ENCODE data around the gene KIF4A.

KIF4A gene

GRCh38 chrX:70426286-70427278 lies 136.7 kb downstream of the KIF4A start:
- Histone ChIP-seq H3K79me2 (ENCODE audit: control insufficient read depth, low read length) (no peaks in the 10 kb centered on the region), H4K20me1 (ENCODE audit: control insufficient read depth, insufficient read depth, low read depth, low read length) (no peaks in the 10 kb centered on the region), H3F3A (ENCODE audit: control insufficient read depth, insufficient read depth) (no peaks in the 10 kb centered on the region), H3K9me2 (replicated peaks; ENCODE audit: control insufficient read depth, low read length) (no peaks in the 10 kb centered on the region), H3K36me3 (ENCODE audit: control insufficient read depth, low read length) (no peaks in the 10 kb centered on the region), H3K27ac (ENCODE audit: low read depth, low read length) (no peak overlapping the region), H3K27me3 (ENCODE audit: control insufficient read depth, low read length) (no peaks in the 10 kb centered on the region), H3K4me1 (ENCODE audit: control insufficient read depth, low read length) (no peaks in the 10 kb centered on the region), H3K4me2 (ENCODE audit: low read length) (no peak overlapping the region), H3K9me3 (ENCODE audit: control insufficient read depth, insufficient read depth, low read length) (no peaks in the 10 kb centered on the region), H3K4me3 (ENCODE audit: low read length) (no peak overlapping the region)
- TF ChIP-seq EZH2phosphoT487 (IDR thresholded peaks at IDR 0.05; ENCODE audit: borderline replicate concordance, low read length), result no peak
- no peak for TF ChIP-seq CTCF (IDR thresholded peaks at IDR 0.05; ENCODE audit: low read depth, low read length, poor library complexity, severe bottlenecking)

- Histone ChIP-seq H3K4me1 (ENCODE audit: control insufficient read depth, low read length) (no peaks in the 10 kb centered on the region), H3K9me2 (replicated peaks; ENCODE audit: control insufficient read depth, low read length) (no peaks in the 10 kb centered on the region), H4K20me1 (ENCODE audit: control insufficient read depth, insufficient read depth, low read depth, low read length) (no peaks in the 10 kb centered on the region), H3K27ac (ENCODE audit: low read depth, low read length) (no peak overlapping the region), H3K4me2 (ENCODE audit: low read length) (no peak overlapping the region), H3K27me3 (ENCODE audit: control insufficient read depth, low read length) (no peaks in the 10 kb centered on the region), H3K79me2 (ENCODE audit: control insufficient read depth, low read length) (no peaks in the 10 kb centered on the region), H3K36me3 (ENCODE audit: control insufficient read depth, low read length) (no peaks in the 10 kb centered on the region), H3F3A (ENCODE audit: control insufficient read depth, insufficient read depth) (no peaks in the 10 kb centered on the region), H3K4me3 (ENCODE audit: low read length) (no peak overlapping the region), H3K9me3 (ENCODE audit: control insufficient read depth, insufficient read depth, low read length) (no peaks in the 10 kb centered on the region)
- TF ChIP-seq EZH2phosphoT487 (IDR thresholded peaks at IDR 0.05; ENCODE audit: borderline replicate concordance, low read length), result no peak
- no peak for TF ChIP-seq CTCF (IDR thresholded peaks at IDR 0.05; ENCODE audit: low read depth, low read length, poor library complexity, severe bottlenecking)
Measured at GRCh38 chrX:70427365-70427764, 137.5 kb downstream of the KIF4A start.

GRCh38 chrX:70429759-70430158 lies 139.9 kb downstream of the KIF4A start:
- no peak for TF ChIP-seq CTCF (IDR thresholded peaks at IDR 0.05; ENCODE audit: low read depth, low read length, poor library complexity, severe bottlenecking)
- no peak for TF ChIP-seq EZH2phosphoT487 (IDR thresholded peaks at IDR 0.05; ENCODE audit: borderline replicate concordance, low read length)
- no peaks in the 10 kb centered on the region for H3K36me3 ChIP-seq (ENCODE audit: control insufficient read depth, low read length)
- H3K4me2 ChIP-seq (ENCODE audit: low read length), result no peak overlapping the region
- no peaks in the 10 kb centered on the region for H3F3A ChIP-seq (ENCODE audit: control insufficient read depth, insufficient read depth)
- no peaks in the 10 kb centered on the region for H4K20me1 ChIP-seq (ENCODE audit: control insufficient read depth, insufficient read depth, low read depth, low read length)
- no peaks in the 10 kb centered on the region for H3K27me3 ChIP-seq (ENCODE audit: control insufficient read depth, low read length)
- no peaks in the 10 kb centered on the region for H3K9me3 ChIP-seq (ENCODE audit: control insufficient read depth, insufficient read depth, low read length)
- H3K4me1 ChIP-seq (ENCODE audit: control insufficient read depth, low read length), result peaks cover 10% of the 10 kb centered on the region
- no peaks in the 10 kb centered on the region for H3K79me2 ChIP-seq (ENCODE audit: control insufficient read depth, low read length)
- no peak overlapping the region for H3K4me3 ChIP-seq (ENCODE audit: low read length)
- no peak overlapping the region for H3K27ac ChIP-seq (ENCODE audit: low read depth, low read length)
- H3K9me2 ChIP-seq (replicated peaks; ENCODE audit: control insufficient read depth, low read length), result no peaks in the 10 kb centered on the region

Data from DOHH2 (cell line).